CD4-positive, alpha-beta T cell treated with Interferon alpha-2 for 1 hour (primary cell): Measurements from ENCODE around the gene HOXC6.
A peak's percentile ranks its signal among the peaks of the same experiment; 100 is the strongest.
"Not testable (repeated sequence)": the region's sequence is repeated elsewhere in the genome, so short reads cannot be mapped to it uniquely, and the experiment has no call there.

ENCODE experiments used
- DNase-seq, 2 donors: peaks; one replicate each; pipeline ENCODE4 v3.0.0-alpha.2; 2020 to 2022

Gene HOXC6

DNA sequence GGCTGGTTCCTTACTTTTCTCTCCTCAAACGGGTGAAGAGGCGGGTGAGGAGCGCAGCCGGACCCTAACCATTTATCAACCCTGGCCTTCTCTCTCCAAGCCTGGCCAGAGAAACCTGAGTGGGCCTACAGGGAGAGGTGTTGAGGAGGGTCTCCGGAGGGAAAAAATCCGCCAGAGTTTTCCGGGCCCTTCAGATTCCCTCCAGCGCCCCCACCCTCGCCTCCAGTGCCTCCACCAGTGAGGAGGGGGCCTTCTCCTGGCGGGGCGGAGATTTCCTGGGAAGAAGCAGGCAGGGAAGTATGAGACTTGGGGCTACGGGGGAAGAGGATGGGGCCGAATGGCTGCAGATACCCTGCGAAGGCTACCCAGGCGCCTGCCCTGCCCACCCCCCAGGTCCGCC lies 3.2 kb downstream of the HOXC6 start:
- DNase-seq: no peak

DNA sequence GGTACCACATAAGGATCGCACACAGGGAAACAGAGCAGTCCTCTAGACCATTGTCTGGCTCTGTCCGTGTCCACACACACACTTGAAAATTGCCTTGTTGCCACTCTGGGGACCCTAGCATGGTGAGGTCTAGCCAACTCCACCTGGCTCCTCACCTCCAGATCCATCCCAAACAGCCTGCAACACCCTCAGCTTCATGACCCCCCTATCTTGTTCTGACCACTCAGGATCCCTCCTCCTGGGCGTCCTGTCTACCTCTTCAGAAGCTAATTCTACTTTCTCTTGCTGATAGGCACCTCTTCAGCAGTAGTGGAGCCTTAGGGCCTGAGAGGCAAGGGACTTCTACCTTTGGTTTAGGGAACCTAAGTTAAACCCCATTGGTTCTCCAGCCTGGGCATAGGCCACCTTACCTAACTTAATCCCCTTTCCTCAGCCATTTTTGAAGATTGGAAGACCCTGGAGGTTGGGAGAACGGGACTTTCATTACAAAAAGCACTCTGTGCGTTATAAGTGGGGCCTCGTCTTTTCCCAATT lies 3.9 kb downstream of the HOXC6 start:
- DNase-seq: no peak

DNA sequence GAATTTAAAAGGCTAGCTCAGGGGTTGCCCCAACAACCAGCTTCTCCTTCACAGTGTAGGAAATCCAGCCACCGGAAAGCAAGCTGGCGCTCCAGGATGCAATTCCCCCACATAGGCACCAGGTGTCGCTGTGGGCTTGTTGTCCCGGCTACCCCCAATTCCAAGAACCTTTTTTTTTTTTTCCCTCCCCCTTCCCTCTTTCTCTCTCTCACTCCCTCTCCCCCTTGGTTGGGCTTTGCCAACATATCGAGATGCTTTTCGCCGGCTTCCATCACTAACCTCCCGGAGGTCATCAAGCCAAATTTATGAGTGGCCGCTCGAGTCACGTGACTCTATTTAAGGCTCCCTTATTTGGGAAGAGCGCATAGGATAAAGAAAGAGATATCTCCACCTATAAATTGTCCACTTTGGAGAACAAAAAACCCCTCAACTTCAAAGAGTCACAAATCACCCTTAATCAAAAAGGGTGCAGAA lies 4.4 kb downstream of the HOXC6 start, which contains the start of gene HOXC5:
HOXC5 (plus strand) TSS at position 424 of the 474 bp plus-strand sequence. CDS start 73 bp downstream, outside the sequence.
- DNase-seq: peak; percentile 62 to 71

DNA sequence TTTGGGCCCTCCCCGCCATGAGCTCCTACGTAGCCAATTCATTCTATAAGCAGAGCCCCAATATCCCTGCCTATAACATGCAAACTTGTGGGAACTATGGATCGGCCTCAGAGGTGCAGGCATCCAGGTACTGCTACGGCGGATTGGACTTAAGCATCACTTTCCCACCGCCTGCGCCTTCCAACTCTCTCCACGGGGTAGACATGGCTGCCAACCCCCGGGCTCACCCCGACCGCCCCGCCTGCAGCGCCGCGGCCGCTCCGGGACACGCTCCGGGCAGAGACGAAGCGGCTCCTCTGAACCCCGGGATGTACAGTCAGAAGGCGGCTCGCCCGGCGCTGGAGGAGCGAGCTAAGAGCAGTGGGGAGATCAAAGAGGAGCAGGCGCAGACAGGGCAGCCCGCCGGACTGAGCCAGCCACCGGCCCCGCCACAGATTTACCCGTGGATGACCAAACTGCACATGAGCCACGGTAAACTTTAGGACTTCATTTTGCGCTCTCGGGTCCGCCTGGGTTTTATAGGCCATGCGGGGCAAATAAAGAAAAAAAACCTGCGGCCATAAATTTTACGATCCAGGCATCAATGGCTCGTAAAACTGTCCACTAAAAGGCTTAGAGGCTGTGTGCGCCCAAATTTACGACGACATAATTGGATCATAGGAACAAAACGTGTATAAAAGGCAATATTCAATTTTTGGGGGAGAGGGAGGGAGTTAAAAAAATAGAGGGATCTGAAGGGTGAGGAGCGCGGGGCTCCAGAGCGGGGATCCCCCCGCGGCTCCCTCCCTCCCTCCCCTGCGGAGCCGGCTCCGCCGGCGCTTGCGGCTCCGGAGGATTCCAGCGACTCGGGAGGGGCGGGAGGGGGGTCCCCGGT lies 5.1 kb downstream of the HOXC6 start:
- no peak for DNase-seq

DNA sequence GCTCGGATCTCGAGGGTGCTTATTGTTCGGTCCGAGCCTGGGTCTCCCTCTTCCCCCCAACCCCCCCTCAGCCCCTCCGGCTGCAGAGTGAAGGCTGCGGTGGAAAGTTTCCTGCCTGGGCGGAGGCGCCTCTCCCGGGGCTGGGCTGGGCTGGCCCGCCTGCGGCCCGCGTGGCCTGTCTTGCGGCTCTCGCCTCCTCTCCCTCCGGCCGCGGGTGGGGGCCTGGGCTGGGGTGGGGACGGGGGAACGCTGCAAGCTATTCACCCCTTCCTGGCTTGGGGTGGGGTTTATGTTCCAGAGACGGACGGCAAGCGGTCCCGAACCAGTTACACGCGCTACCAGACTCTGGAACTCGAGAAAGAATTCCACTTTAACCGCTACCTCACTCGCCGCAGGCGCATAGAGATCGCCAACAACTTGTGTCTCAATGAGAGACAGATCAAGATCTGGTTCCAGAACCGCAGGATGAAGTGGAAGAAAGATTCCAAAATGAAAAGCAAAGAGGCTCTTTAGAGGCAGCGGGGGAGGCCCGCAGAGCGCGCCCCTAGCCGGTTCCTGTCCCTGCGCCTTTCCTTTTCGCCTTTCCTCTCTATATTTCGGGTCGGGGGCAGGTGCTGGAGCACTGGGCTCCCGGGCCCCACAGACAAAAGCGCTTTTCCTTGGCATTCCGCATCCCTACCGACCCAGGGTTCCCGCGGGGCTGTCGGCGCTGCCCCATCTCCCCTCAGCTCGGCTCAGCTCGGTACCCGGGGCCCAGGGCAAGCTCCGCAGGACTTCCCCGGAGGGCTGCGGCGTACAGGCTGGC lies 5.9 kb downstream of the HOXC6 start:
- DNase-seq: no peak

DNA sequence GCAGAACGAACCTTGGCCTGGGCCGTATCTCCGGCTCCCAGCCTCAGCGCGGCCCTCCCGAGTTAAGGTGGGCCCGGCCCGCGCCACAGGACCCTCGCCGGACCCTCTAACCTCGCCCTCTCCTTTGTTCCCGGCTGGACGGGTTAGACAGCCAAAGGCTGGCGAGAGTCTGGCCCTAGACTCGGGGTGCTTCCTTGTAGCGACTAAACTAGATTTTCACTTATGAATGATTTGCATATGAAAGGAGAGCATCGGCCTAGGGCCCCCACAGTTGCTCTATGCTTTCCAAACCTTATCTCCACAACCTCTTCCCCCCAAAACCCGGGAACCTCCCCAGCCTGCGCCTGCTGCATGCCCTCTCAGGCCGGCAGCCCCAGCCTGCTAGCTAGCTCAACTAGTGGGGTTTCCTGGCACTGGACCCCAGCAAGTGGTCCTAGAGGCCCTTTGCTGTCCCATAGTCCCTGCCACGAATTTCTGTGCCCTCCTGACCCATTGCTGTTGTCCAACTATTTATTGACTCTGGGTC lies 6.6 kb downstream of the HOXC6 start:
- no peak for DNase-seq

DNA sequence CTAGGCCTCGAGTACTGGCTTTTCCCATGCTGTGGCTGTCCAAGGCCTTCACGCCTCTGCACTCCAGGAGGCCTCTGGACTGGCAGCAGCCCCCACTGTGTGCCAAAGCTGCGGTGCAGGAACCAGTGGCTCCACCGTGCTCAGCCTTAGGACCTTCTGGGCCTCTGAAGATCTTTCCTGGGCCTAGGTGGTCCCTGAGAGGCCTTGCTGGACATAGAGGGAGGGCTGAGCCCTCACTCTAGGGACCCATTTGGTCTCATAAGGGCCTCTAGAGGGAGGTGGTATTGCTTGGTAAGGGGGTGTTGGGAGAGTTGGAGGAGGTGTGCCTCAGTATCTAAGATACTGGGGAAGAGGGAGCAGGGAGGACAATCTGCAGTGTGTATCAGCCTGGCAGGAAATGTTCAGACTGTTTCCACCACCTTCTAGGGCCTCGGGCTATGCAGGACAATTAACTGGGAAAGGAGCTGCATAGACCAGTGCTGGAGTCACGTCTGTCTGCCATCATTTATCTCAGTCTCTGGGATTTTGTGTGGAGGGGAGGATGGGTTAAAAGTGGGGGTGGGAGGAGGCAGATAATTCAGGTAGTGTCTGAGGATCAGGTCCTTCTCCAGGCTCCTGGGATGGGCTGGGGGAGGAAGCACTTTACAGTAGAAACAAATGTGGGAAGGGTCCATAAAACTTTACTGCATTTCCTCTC lies 7.5 kb downstream of the HOXC6 start:
- no peak for DNase-seq

DNA sequence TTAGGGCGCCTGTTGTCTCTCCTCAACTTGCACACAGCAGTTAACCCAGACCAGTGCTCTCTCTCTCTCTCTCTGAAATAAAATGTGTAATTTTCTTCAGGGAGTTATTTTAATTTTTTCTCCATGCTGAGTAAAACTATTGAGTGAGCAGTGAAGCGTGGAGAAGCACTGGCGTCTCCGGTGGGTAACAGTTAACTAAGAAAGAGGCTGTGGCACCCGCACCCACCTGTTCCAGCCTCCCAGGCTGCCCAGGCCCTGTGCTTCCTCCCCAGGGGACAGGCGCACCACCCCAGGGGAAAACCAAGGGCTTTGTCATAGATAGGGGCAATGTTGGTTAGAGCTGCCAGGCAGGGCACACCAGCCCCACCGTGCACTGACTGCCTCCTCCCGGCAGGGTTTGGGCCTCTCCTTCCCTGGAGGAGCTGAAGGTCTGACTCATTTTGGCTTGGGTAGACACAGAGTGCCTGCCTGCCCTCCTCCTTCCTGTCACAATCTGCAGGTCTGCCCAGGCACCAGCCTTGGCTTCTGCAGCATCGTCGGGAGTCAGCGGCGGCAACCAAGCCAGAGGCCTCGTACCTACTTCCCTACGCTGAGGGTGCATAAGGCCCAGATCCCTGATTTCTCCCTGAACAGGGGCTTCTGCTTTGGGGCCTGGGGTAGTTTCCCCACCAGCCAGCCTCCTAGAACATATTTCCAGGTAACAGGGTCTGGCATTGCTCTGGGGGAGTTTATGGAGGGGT lies 8.6 kb downstream of the HOXC6 start:
- no peak for DNase-seq

DNA sequence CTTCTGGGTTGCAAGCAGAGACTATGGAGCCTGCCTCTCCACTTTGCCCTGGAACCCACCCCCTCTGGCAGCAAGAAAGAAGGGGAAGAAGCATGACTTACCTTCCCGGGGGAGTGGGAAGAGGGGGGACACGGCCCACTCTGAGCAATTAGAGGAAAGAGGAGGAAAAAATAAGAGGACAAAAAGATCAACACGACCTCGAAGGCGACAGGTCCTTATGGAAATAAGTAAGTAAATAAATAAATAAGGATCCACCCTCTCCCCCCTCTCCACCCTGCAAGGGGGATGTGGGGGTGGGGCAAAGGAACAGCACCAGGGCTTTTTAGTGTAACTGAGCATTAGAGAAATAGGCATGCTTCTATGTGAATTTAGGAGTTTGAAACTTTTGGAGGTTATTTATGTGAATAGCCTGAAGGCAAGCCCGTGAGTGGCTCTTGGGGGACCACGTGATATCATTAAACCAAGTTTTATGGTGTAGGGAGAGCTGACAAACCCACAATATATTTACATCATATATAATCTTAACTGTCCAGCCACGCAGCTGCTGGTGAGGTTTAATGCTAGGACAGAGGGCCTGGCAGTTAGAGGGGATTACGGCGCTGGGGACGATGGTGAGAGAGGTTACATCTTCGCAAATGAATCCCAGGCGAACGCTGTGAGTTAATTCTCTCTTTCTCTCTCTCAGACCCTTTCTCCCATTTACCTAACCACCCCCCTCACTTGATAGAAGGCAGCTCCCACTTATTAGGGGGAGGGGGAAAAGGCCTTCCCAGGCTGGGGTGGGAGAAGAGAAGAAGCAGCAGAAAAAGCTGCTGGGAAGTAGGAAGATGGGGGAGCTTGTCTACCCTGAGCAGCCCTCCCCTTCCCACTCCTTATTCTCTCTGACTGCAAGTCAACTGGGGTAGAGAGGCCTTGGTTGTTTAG lies 9.4 kb downstream of the HOXC6 start:
- DNase-seq: no peak

DNA sequence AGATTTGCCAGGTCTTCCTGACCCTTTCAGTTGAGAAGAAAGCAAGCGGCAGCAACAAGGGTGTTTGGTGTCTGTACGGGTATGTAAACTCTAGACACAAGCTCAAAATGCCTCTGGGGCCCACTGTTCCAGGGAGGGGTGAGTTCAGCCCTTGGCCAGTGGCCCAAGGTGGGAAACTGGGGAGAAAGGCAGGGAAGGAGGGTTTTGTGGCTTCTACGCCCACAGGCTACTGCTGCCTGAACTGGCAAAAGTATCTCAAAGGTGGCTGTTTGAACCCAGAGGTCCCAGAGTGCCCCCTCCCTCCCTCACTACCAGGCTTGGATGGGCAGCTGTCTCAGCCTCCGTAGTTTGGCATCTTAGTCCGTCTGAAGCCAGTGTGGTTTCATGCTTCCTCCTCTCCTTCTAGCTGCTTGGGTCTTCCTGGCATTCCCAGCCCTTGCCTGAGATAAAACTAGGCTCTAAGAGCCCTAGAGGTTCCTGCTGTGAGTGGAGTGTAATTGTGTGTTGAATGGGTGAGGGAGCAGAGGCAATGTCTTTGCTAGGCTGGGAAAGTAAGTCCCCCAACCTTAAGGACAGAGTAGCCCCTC lies 10.1 kb downstream of the HOXC6 start:
- DNase-seq: no peak

DNA sequence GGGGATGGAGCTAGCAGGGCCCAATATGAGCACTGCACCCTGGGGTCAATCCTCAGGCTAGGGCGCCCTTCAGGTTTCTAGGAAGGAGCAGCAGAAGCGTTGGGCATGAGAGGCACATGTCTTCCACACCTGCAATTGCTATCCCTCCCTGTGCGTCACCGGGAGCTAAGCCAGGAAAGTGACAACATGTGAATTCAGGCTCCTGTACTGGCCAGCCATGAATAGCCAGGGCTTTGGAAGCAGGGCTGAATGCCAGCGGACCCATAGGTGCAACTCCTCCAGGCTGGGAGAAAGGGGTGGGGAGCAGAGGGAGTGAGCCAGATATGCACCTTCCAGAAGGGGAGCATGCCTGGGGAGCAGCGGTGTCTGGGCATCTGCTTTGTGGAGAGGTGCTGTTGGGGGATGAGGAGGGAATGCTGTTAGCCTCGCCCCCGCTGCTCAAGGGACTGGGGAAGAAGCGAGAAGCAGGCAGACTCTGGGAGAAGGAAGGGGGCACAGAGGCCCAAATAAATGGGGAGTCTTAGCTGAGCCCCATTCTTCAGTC lies 10.7 kb downstream of the HOXC6 start:
- no peak for DNase-seq

DNA sequence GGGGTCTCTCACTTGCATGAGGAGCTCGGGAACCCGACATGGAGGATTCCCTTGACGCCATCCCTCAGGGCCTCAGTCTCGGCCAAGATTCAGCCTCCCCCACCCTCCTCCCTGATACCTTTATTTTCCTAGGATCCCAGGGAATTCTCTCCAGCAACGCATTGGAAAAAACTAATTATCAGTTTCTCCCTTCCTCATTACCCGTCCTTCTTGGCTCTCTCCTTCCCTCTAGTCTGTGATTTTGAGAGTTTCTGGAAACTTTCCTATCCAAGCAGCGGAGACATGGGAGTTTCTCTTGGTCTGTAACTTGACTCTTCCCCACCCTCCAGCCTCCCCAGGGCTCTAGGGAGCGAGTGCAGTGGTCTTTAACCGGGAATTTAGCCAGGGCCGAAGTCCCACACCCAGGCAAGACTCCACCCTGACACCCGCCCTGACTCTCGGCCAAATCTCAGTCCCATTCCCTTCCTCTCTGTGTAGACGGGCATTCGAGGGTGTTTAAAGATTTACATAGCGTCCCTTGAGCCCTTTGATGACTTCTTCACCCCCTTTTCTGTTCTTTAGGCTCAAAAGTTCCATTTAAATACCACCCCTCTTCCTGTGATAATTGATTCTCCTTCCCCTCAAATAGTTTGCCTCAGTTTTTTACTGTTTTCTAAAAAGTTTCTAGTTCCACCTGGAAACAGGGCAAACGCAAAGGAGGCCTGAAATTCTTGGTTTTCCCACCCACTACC lies 11.3 kb downstream of the HOXC6 start:
- DNase-seq: no peak

DNA sequence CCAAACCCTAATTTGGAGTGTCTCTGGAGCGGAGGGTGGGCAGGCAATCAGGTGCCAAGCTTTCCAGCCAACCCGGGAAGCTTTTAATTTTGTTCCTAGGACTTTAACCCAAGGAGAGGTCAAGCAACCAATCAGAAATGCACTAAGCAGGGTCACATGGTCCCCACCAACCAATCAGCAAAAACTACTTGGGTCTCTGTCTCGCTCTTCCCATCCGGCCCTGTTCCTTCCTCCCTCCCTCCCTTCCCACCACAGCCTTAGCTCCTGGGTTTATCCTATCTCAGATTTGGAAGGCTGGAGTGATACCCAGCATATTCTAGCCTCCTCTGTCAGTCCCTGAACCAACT lies 11.9 kb downstream of the HOXC6 start:
- no peak for DNase-seq

DNA sequence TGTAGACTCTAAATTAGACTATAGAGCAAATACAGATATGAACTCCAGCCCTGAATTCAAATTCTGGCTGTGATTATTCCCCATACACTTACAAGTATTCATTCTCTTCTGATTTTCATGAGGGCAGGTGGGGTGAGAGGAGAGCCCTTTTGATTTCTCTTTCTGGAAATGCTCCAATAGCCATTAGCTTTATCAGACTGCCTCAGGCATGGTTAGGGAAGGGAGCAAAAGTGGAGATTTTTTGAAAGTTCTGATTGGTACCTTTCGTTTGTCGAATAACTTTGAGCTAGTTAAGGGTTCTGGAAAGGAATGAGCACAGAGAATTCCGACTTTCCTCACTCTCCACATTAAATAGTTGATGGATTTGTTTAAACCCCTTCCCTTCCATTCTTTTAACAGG lies 12.4 kb downstream of the HOXC6 start:
- DNase-seq: no peak

DNA sequence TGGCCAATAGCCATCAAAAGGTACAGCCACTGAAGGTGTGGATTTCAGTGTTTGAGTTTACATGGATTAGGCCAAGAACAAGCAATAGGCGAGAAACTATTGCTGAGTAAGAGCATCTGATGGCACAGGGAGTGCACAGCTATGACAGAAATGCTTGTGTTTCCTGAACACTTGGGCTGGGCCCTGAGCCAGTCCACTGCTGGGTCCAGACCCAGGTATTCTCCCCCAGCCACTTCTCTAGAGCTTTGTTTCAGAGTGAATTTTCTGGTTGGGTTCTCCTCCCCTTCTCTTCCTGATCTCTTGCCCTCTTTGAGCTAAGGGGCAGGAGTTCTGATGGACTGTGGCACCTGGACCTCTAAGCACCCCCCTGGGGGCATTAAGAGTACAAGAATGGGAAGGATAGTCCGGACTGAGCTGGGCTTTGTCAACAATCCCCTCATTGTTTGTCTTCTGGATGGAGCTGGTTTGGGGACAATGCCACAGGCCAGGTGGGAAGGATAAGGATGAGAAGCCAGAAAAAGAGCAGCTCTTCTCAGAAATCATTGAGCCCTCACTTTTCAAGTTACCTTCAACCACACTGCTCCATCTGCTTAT lies 13.0 kb downstream of the HOXC6 start:
- no peak for DNase-seq

DNA sequence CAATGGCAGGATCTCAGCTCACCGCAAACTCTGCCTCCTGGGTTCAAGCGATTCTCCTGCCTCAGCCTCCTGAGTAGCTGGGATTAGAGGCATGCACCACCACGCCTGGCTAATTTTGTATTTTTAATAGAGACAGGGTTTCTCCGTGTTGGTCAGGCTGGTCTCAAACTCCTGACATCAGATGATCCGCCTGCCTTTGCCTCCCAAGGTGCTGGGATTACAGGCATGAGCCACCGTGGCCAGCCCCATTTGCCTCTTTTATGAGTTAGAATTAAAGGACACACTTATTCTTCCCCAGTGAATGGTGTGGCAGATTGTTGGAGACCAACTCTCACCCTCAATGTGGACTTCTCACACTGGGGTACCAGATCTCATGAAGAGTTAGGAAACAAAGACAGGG lies 13.8 kb downstream of the HOXC6 start:
- not testable (repeated sequence) for DNase-seq

DNA sequence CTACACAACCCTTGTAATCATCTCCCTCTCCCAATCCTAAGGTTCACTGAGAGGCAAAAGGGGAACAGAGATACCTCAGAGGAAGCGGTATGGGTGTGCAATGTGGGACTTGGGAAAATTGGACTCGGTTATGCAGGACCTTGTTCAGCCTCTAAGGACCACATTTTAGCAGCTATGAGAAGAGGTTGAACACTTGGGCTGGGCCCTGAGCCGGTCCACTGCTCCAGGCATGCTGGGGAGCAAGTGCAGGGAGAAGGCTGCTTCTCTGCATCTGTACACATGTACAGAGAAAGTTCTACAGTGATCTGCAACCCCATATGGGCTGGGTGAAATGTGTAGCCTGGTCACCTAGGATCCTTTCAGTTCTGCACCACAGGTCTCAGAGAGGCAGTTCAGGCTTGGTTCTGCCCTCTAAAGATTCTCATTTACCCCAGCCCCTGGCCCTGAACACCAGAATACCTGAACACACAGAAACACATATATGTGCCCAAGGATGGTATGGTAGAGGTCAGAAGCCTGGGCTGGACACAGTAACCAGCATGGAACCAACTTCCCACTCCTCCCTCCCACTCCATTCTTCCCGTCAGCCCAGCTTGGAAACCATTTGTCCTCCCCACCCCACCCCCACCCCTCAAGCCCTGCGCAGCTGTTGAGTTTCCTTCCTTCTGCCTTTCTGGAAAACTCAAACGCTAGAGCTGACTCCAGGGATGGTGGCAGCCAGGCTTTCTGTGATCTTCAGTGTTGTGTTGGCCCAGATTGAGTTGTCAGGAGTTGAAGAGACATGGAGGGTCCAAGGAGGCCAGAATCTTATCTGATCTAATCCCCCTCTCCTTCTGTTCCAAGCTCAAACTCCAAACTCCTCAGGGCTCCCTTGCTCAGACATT lies 15.0 kb downstream of the HOXC6 start:
- no peak for DNase-seq
